HepG2 (cell line): ENCODE measurements around the gene SNCAIP. TPM values are rescaled to one million over a fixed set of nuclear protein-coding genes. Genes with fewer than 3 reads are reported as not detected.

Experiments
- ATAC-seq: fragments of 200-7000 bp; cut with Tn5 transposase; 3 replicates; pipeline ENCODE4 v1.9.1; 2020; ENCODE audit warnings: mild to moderate bottlenecking, moderate library complexity
- BruUV-seq: library from RNA; stranded (reverse); fragments of 400-500 nt; replicated peaks from 2 replicates; lab custom pipeline; 2021; lab: Mats Ljungman, UMichigan
- CTCF ChIA-PET: fragments of 300-600 bp; formaldehyde crosslinking; extraction: SDS; loops from one replicate; lab custom pipeline; 2021; ENCODE audit warnings: low total read pairs, inconsistent platforms, low intra/inter-chr PET ratio; lab: Yijun Ruan, JAX
- POLR2A ChIA-PET: fragments of 350-600 bp; sonication (Branson Sonifier 250); formaldehyde crosslinking; loops from one replicate; lab custom pipeline; 2020; ENCODE audit warnings: antibody characterized with exemption, inconsistent platforms; lab: Yijun Ruan, JAX
- DNase-seq: peaks from one replicate; pipeline ENCODE4 v3.0.0-alpha.2; 2015; ENCODE audit warnings: low spot score
- FAIRE-seq: peaks from 3 replicates; lab custom pipeline; 2011; peaks lifted over from hg19 to GRCh38; lab: Jason Lieb, UNC
- H2AFZ ChIP-seq: one replicate; pipeline ENCODE4 v1.6.1; 2011; ENCODE audit warnings: low read length, inconsistent platforms
- H3K27ac ChIP-seq: fragments of 300-600 bp; 3 replicates; pipeline ENCODE4 v1.8.0; 2011; ENCODE audit warnings: mixed run types, mild to moderate bottlenecking, mixed read lengths, low read length, inconsistent platforms; ENCODE audit not compliant: insufficient read depth; ENCODE audit errors: extremely low read length
- H3K27me3 ChIP-seq, 2 experiments: fragments of 200-600 bp in 1 of 2; 2 replicates in 1 of 2; 3 replicates in 1 of 2; pipeline versions ENCODE4 v1.6.0 to v1.8.0; 2011; ENCODE audit warnings: low read length in 2 of 2, mild to moderate bottlenecking in 2 of 2, moderate library complexity in 2 of 2, inconsistent platforms in 1 of 2; ENCODE audit not compliant: insufficient read depth in 2 of 2, control insufficient read depth in 1 of 2
- H3K36me3 ChIP-seq, 2 experiments: fragments of 200-600 bp in 1 of 2; replicated peaks in 1 of 2; 2 replicates in 1 of 2; 3 replicates in 1 of 2; pipeline versions ENCODE4 v1.5.1 to v1.8.0; 2011; ENCODE audit warnings: low read length in 2 of 2, inconsistent platforms in 1 of 2; ENCODE audit not compliant: insufficient read depth in 2 of 2, control insufficient read depth in 1 of 2
- H3K4me1 ChIP-seq: 2 replicates; pipeline ENCODE4 v1.5.1; 2012; ENCODE audit warnings: low read length, inconsistent platforms; ENCODE audit not compliant: insufficient read depth
- H3K4me2 ChIP-seq: 2 replicates; pipeline ENCODE4 v1.6.0; 2011; ENCODE audit warnings: low read depth, low read length, inconsistent platforms
- H3K4me3 ChIP-seq, 3 experiments: fragments of 200-600 bp in 1 of 3; sonication (generic), shearing (Covaris generic) in 1 of 3; replicated peaks in 1 of 3; 2 replicates each; pipeline ENCODE4 v1.5.1; 2011 to 2016; ENCODE audit warnings: low read length in 3 of 3, inconsistent platforms in 2 of 3, low read depth in 2 of 3, mild to moderate bottlenecking in 2 of 3, control low read depth in 1 of 3, mixed read lengths in 1 of 3; ENCODE audit not compliant: insufficient read depth in 1 of 3
- H3K79me2 ChIP-seq: one replicate; pipeline ENCODE4 v1.6.1; 2011; ENCODE audit warnings: low read length, inconsistent platforms; ENCODE audit not compliant: insufficient read depth
- H3K9ac ChIP-seq: 2 replicates; pipeline ENCODE4 v1.6.0; 2011; ENCODE audit warnings: mild to moderate bottlenecking, low read depth, low read length, inconsistent platforms; ENCODE audit not compliant: insufficient read depth
- H3K9me3 ChIP-seq: 2 replicates; pipeline ENCODE4 v1.5.1; 2012; ENCODE audit warnings: mild to moderate bottlenecking, low read length
- H4K20me1 ChIP-seq: 2 replicates; pipeline ENCODE4 v1.6.0; 2011; ENCODE audit warnings: inconsistent platforms, mild to moderate bottlenecking, low read length, moderate library complexity; ENCODE audit not compliant: insufficient read depth
- ATF7 ChIP-seq, 2 experiments: fragments of 450-650 bp in 1 of 2; sonication (generic) in 1 of 2; formaldehyde crosslinking in 1 of 2; IDR thresholded peaks; 2 replicates each; pipeline versions ENCODE4 v1.4.0 to v1.6.1; 2016 to 2020; ENCODE audit warnings: antibody characterized with exemption in 1 of 2, mild to moderate bottlenecking in 1 of 2, missing genetic modification reagents in 1 of 2
- ATRX ChIP-seq: sonication (generic); formaldehyde crosslinking; IDR thresholded peaks from 2 replicates; pipeline ENCODE4 v1.4.0; 2020; ENCODE audit warnings: missing genetic modification reagents, borderline replicate concordance
- BRCA1 ChIP-seq: sonication (generic); formaldehyde crosslinking; IDR thresholded peaks from 2 replicates; pipeline ENCODE4 v1.4.0; 2020; ENCODE audit warnings: missing genetic modification reagents
- EEA1 ChIP-seq: sonication (generic); formaldehyde crosslinking; IDR thresholded peaks from 2 replicates; pipeline ENCODE4 v1.5.1; 2020; ENCODE audit warnings: mild to moderate bottlenecking, missing genetic modification reagents, borderline replicate concordance
- NONO ChIP-seq, 2 experiments: fragments of 450-650 bp in 1 of 2; sonication (generic) in 1 of 2; formaldehyde crosslinking in 1 of 2; IDR thresholded peaks in 1 of 2; conservative IDR thresholded peaks in 1 of 2; 2 replicates each; pipeline versions ENCODE4 v1.6.1 to v1.8.0; 2017 to 2022; ENCODE audit warnings: mild to moderate bottlenecking in 1 of 2, missing genetic modification reagents in 1 of 2, moderate library complexity in 1 of 2
- PAWR ChIP-seq: sonication (generic); formaldehyde crosslinking; IDR thresholded peaks from 2 replicates; pipeline ENCODE4 v1.4.0; 2020; ENCODE audit warnings: missing genetic modification reagents, mild to moderate bottlenecking, borderline replicate concordance
- ZC3H4 ChIP-seq: sonication (generic); formaldehyde crosslinking; IDR thresholded peaks from 2 replicates; pipeline ENCODE4 v1.4.0; 2020; ENCODE audit warnings: missing genetic modification reagents, borderline replicate concordance
- ZNF138 ChIP-seq: sonication (generic); formaldehyde crosslinking; IDR thresholded peaks from 2 replicates; pipeline ENCODE4 v1.5.0; 2020; ENCODE audit warnings: mild to moderate bottlenecking, low read depth, missing genetic modification reagents
- ZNF30 ChIP-seq: sonication (generic); formaldehyde crosslinking; IDR thresholded peaks from 2 replicates; pipeline ENCODE4 v1.5.0; 2020; ENCODE audit warnings: mild to moderate bottlenecking, missing genetic modification reagents
- ZNF326 ChIP-seq: sonication (generic); formaldehyde crosslinking; IDR thresholded peaks from 2 replicates; pipeline ENCODE4 v1.4.0; 2020; ENCODE audit warnings: missing genetic modification reagents, borderline replicate concordance
- ZNF44 ChIP-seq: sonication (generic); formaldehyde crosslinking; IDR thresholded peaks from 2 replicates; pipeline ENCODE4 v1.5.1; 2020; ENCODE audit warnings: mild to moderate bottlenecking, missing genetic modification reagents
- ZNF597 ChIP-seq: sonication (generic); formaldehyde crosslinking; IDR thresholded peaks from 2 replicates; pipeline ENCODE4 v1.5.0; 2020; ENCODE audit warnings: missing genetic modification reagents
- ZNF703 ChIP-seq: sonication (generic); formaldehyde crosslinking; IDR thresholded peaks from 2 replicates; pipeline ENCODE4 v1.5.1; 2020; ENCODE audit warnings: missing genetic modification reagents, mild to moderate bottlenecking, moderate library complexity, borderline replicate concordance
- in situ Hi-C: cut with HindIII; loops from 2 replicates; pipeline ENCODE4 v1.10.0; 2017; ENCODE audit warnings: low pct_unique_long_range_greater_than_20kb; ENCODE audit not compliant: extremely low pct_ligation_motif_present
- intact Hi-C: fragments of 100-400 bp; cut with micrococcal nuclease; formaldehyde crosslinking; loops from one replicate; pipeline ENCODE4 v1.10.0; 2022; ENCODE audit not compliant: unreplicated experiment
- polyA plus RNA-seq, 8 experiments: library from polyadenylated mRNA; depleted of rRNA in 3 of 8; stranded (reverse) in 7 of 8; unstranded in 1 of 8; fragments of >200 nt; fragmentation: Illumina TruSeq in 4 of 8; extraction: Trizol in 4 of 8; gene quantifications; 2 replicates each; pipeline versions ENCODE4 v1.2.1 to v1.2.3, GENCODE V29; 2011 to 2016; ENCODE audit warnings: low read depth in 4 of 8, missing spikeins in 1 of 8, mixed read lengths in 1 of 8; ENCODE audit not compliant: insufficient read depth in 1 of 8
- total RNA-seq, 5 experiments: library from RNA; depleted of rRNA; stranded (reverse); fragments of >200 nt; fragmentation: Illumina TruSeq; extraction: Trizol; gene quantifications; 2 replicates each; pipeline ENCODE4 v1.2.3, GENCODE V29; 2016; ENCODE audit warnings: low read depth in 1 of 5

The SNCAIP gene
- total and polyA plus RNA-seq, 2 of the 13 experiments (the other 11 are each of a cell fraction or from before 2014, with no cell fraction given): not detected

GRCh38 chr5:122264610-122265009, 47.4 kb upstream of the SNCAIP start:
- CTCF ChIA-PET: no interaction called here
- H3K9ac ChIP-seq: no peak overlapping the region
- peaks cover 7% of the 10 kb centered on the region; the same call in 1 of the 2 replicates for H3K9me3 ChIP-seq
- no peaks in the 10 kb centered on the region for H3K4me1 ChIP-seq
- H3K4me2 ChIP-seq: no peak overlapping the region
- in situ Hi-C loops (no loop called here), intact Hi-C loops (no loop called here)
- no peaks in the 10 kb centered on the region for H3K27me3 ChIP-seq
- H3K36me3 ChIP-seq: no peaks in the 10 kb centered on the region
- H4K20me1 ChIP-seq: no peaks in the 10 kb centered on the region
- no peaks in the 10 kb centered on the region for H3K79me2 ChIP-seq
- DNase-seq (no peak), FAIRE-seq (no peak), ATAC-seq (no peak)
- BruUV-seq: no TSS peak
- H2AFZ ChIP-seq: no peak overlapping the region
- no peak overlapping the region for H3K27ac ChIP-seq
- POLR2A ChIA-PET: no interaction called here
- no peak overlapping the region for H3K4me3 ChIP-seq
- TF ChIP-seq ATRX: no peak
- TF ChIP-seq PAWR (CRISPR knock-in tag): no peak
- TF ChIP-seq EEA1 (CRISPR knock-in tag): no peak
- no peak for TF ChIP-seq ZNF138 (CRISPR knock-in tag)
- no peak for TF ChIP-seq NONO (IDR thresholded peaks at IDR 0.05)
- no peak for TF ChIP-seq NONO (CRISPR knock-in tag; conservative IDR thresholded peaks at IDR 0.05)
- no peak for TF ChIP-seq ATF7 (IDR thresholded peaks at IDR 0.05)
- no peak for TF ChIP-seq ATF7 (CRISPR knock-in tag; IDR thresholded peaks at IDR 0.05)
- no peak for TF ChIP-seq ZNF44
- no peak for TF ChIP-seq ZNF703 (CRISPR knock-in tag)
- no peak for TF ChIP-seq ZNF30
- no peak for TF ChIP-seq ZC3H4 (CRISPR knock-in tag)
- TF ChIP-seq BRCA1: no peak
- TF ChIP-seq ZNF326 (CRISPR knock-in tag): no peak
- no peak for TF ChIP-seq ZNF597
- TF ChIP-seq, all 625 proteins: peak for 0
